ENCODE measurements around the gene GINS1.

The GINS1 gene

GRCh38 chr20:25477014-25477882 is 69.8 kb downstream of the GINS1 start:
- Histone ChIP-seq H3K79me2 (ENCODE audit: low read length) (no peaks in the 10 kb centered on the region), H3K27ac (ENCODE audit: low read length) (no peak overlapping the region), H3F3A (ENCODE audit: insufficient read depth, low read length) (no peaks in the 10 kb centered on the region), H3K36me3 (replicated peaks; ENCODE audit: insufficient read depth, low read length) (no peaks in the 10 kb centered on the region), H3K9ac (ENCODE audit: low read length) (no peak overlapping the region), H3K27me3 (replicated peaks; ENCODE audit: insufficient read depth, low read length) (no peaks in the 10 kb centered on the region), H4K20me1 (ENCODE audit: insufficient read depth, low read length) (no peaks in the 10 kb centered on the region), H3K9me2 (replicated peaks; ENCODE audit: insufficient read depth, low read length) (no peaks in the 10 kb centered on the region), H2AFZ (ENCODE audit: low read length) (no peak overlapping the region), H3K4me3 (ENCODE audit: low read length) (no peak overlapping the region), H3K4me2 (ENCODE audit: low read depth, low read length) (no peak overlapping the region), H3K4me1 (ENCODE audit: low read length) (no peaks in the 10 kb centered on the region), H3K9me3 (replicated peaks; ENCODE audit: insufficient read depth, low read length) (no peaks in the 10 kb centered on the region)
- DNase-seq, result no peak
- TF ChIP-seq EZH2 (optimal IDR thresholded peaks at IDR 0.05; ENCODE audit: low read depth, low read length) (no peak), EZH2phosphoT487 (IDR thresholded peaks at IDR 0.05; ENCODE audit: low read length) (no peak), CTCF (IDR thresholded peaks at IDR 0.05; ENCODE audit: low read length) (no peak)

- no peaks in the 10 kb centered on the region for H3K79me2 ChIP-seq (ENCODE audit: low read length)
- H3K9me2 ChIP-seq (replicated peaks; ENCODE audit: insufficient read depth, low read length), result no peaks in the 10 kb centered on the region
- DNase-seq, result no peak
- no peak overlapping the region for H3K9ac ChIP-seq (ENCODE audit: low read length)
- H3F3A ChIP-seq (ENCODE audit: insufficient read depth, low read length), result no peaks in the 10 kb centered on the region
- H2AFZ ChIP-seq (ENCODE audit: low read length), result no peak overlapping the region
- no peak for TF ChIP-seq CTCF (IDR thresholded peaks at IDR 0.05; ENCODE audit: low read length)
- no peak for TF ChIP-seq EZH2 (optimal IDR thresholded peaks at IDR 0.05; ENCODE audit: low read depth, low read length)
- TF ChIP-seq EZH2phosphoT487 (IDR thresholded peaks at IDR 0.05; ENCODE audit: low read length), result no peak
- no peaks in the 10 kb centered on the region for H3K9me3 ChIP-seq (replicated peaks; ENCODE audit: insufficient read depth, low read length)
- H4K20me1 ChIP-seq (ENCODE audit: insufficient read depth, low read length), result no peaks in the 10 kb centered on the region
- no peaks in the 10 kb centered on the region for H3K27me3 ChIP-seq (replicated peaks; ENCODE audit: insufficient read depth, low read length)
- H3K27ac ChIP-seq (ENCODE audit: low read length), result no peak overlapping the region
- no peaks in the 10 kb centered on the region for H3K36me3 ChIP-seq (replicated peaks; ENCODE audit: insufficient read depth, low read length)
- H3K4me3 ChIP-seq (ENCODE audit: low read length), result no peak overlapping the region
- no peak overlapping the region for H3K4me2 ChIP-seq (ENCODE audit: low read depth, low read length)
- H3K4me1 ChIP-seq (ENCODE audit: low read length), result no peaks in the 10 kb centered on the region
These were observed 71.6 kb downstream of the GINS1 start for GRCh38 chr20:25478889-25479568.

- H3K4me1 ChIP-seq (ENCODE audit: low read length), result no peaks in the 10 kb centered on the region
These were observed 72.2 kb downstream of the GINS1 start for GRCh38 chr20:25479638-25480037.

More at GRCh38 chr20:25479638-25480037, 72.2 kb downstream of the GINS1 start:
- TF ChIP-seq EZH2 (optimal IDR thresholded peaks at IDR 0.05; ENCODE audit: low read depth, low read length) (no peak), EZH2phosphoT487 (IDR thresholded peaks at IDR 0.05; ENCODE audit: low read length) (no peak), CTCF (IDR thresholded peaks at IDR 0.05; ENCODE audit: low read length) (no peak)
- Histone ChIP-seq H3K79me2 (ENCODE audit: low read length) (no peaks in the 10 kb centered on the region), H3K4me2 (ENCODE audit: low read depth, low read length) (no peak overlapping the region), H2AFZ (ENCODE audit: low read length) (no peak overlapping the region), H3K27me3 (replicated peaks; ENCODE audit: insufficient read depth, low read length) (no peaks in the 10 kb centered on the region), H3K27ac (ENCODE audit: low read length) (no peak overlapping the region), H3K4me3 (ENCODE audit: low read length) (no peak overlapping the region), H4K20me1 (ENCODE audit: insufficient read depth, low read length) (no peaks in the 10 kb centered on the region), H3K9me3 (replicated peaks; ENCODE audit: insufficient read depth, low read length) (no peaks in the 10 kb centered on the region), H3F3A (ENCODE audit: insufficient read depth, low read length) (no peaks in the 10 kb centered on the region), H3K9ac (ENCODE audit: low read length) (no peak overlapping the region), H3K36me3 (replicated peaks; ENCODE audit: insufficient read depth, low read length) (no peaks in the 10 kb centered on the region), H3K9me2 (replicated peaks; ENCODE audit: insufficient read depth, low read length) (no peaks in the 10 kb centered on the region)
- DNase-seq, result no peak
